Colonic mucosa (tissue), 4 donors: Measurements from ENCODE around the gene IL1B. TPM values are rescaled to one million over a fixed set of nuclear protein-coding genes. Genes with fewer than 3 reads are reported as not detected.
"Not testable (repeated sequence)": the region's sequence is repeated elsewhere in the genome, so short reads cannot be mapped to it uniquely, and the experiment has no call there.

Experiments
- DNase-seq: peaks from one replicate; pipeline ENCODE4 v3.0.0-alpha.2; 2020
- H3K27ac ChIP-seq: fragments of 200-600 bp; one replicate; pipeline ENCODE4 v1.8.0; 2021
- H3K27me3 ChIP-seq: fragments of 200-600 bp; one replicate; pipeline ENCODE4 v1.8.0; 2021
- H3K36me3 ChIP-seq: fragments of 200-600 bp; one replicate; pipeline ENCODE4 v1.8.0; 2021
- H3K4me1 ChIP-seq: fragments of 200-600 bp; one replicate; pipeline ENCODE4 v1.8.0; 2021; ENCODE audit warnings: mild to moderate bottlenecking
- H3K4me3 ChIP-seq: fragments of 200-600 bp; one replicate; pipeline ENCODE4 v1.8.0; 2021
- H3K9ac ChIP-seq, 2 donors: one replicate each; pipeline ENCODE4 v1.7.0; 2013; ENCODE audit warnings: control low read depth in 2 of 2, low read depth in 2 of 2, low read length in 2 of 2
- H3K9me3 ChIP-seq: fragments of 200-600 bp; one replicate; pipeline ENCODE4 v1.8.0; 2021
- intact Hi-C: fragments of 100-400 bp; cut with DNase I; formaldehyde crosslinking; loops from one replicate; pipeline ENCODE4 v1.14.1; 2022
- total RNA-seq, 2 donors: library from RNA; stranded (reverse); fragmentation: NEBNext Ultra II Directional in 1 of 2; extraction: Animal tissue kit (Norgen Biotek cat#: 25700) in 1 of 2; gene quantifications; one replicate each; pipeline ENCODE4 v1.2.1, GENCODE V29; 2021
- TF ChIP-seq, protein P1 (sequence below): fragments of 200-600 bp; IDR thresholded peaks from one replicate; pipeline ENCODE4 v1.8.0; 2022; ENCODE audit warnings: antibody characterized with exemption, mild to moderate bottlenecking
- donor health status: healthy.
- donor health status: DM: no; HTN: no; CAD: no.
- donor health status: DM: no; HTN: no; CAD: no.

IL1B gene
- total RNA-seq, 2 donors from 2014 or later: 1.6 to 5.7 TPM

GRCh38 chr2:112835061-112835501, 1.5 kb downstream of the IL1B start:
- Histone ChIP-seq H3K27ac (no peak overlapping the region), H3K36me3 (no peaks in the 10 kb centered on the region), H3K9me3 (no peaks in the 10 kb centered on the region), H3K27me3 (no peaks in the 10 kb centered on the region), H3K4me3 (no peak overlapping the region), H3K9ac (no peak overlapping the region), H3K4me1 (peaks cover 10% of the 10 kb centered on the region)
- TF ChIP-seq, protein P1, sequence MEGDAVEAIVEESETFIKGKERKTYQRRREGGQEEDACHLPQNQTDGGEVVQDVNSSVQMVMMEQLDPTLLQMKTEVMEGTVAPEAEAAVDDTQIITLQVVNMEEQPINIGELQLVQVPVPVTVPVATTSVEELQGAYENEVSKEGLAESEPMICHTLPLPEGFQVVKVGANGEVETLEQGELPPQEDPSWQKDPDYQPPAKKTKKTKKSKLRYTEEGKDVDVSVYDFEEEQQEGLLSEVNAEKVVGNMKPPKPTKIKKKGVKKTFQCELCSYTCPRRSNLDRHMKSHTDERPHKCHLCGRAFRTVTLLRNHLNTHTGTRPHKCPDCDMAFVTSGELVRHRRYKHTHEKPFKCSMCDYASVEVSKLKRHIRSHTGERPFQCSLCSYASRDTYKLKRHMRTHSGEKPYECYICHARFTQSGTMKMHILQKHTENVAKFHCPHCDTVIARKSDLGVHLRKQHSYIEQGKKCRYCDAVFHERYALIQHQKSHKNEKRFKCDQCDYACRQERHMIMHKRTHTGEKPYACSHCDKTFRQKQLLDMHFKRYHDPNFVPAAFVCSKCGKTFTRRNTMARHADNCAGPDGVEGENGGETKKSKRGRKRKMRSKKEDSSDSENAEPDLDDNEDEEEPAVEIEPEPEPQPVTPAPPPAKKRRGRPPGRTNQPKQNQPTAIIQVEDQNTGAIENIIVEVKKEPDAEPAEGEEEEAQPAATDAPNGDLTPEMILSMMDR: no peak
- intact Hi-C loops: no loop called here
- DNase-seq: no peak

DNA sequence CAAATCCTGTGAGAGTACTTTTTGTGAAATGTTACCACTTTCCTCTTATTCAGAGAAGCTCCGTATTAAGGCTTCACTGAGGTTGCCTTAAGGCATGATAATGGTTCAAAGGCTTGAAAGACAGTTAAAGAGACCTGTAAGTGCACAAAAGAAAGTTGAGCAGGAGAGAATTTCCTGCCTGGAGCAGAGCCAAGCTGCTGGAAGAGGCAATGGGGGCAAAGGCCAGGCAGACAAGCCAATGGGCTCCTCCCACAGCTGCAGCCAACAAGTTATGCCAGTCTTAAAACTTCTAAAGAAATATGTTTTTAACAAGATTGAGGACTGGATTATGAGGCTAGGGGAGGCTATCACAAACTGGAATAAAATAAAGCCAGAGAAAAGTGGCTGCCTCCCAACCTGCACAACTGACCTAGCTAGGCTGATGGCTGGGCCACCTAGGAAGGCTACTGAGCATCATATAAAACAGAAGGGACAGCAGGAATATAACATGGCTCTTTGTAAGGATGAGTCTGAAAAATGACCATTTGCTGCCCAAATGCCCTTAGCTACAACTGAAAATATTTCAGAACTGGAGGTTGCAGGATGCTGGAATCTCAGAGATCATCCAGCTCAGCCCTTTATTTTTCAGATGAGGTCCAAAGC, 2.1 kb downstream of the IL1B start:
- H3K4me3 ChIP-seq: no peak overlapping the region
- peak; percentile 95 for DNase-seq
- H3K9me3 ChIP-seq: no peaks in the 10 kb centered on the region
- peaks cover 10% of the 10 kb centered on the region for H3K4me1 ChIP-seq
- TF ChIP-seq, protein P1: no peak
- intact Hi-C loops: no loop called here
- peak overlapping the region; percentile 56 for H3K27ac ChIP-seq
- H3K27me3 ChIP-seq: no peaks in the 10 kb centered on the region
- no peaks in the 10 kb centered on the region for H3K36me3 ChIP-seq
- no peak overlapping the region for H3K9ac ChIP-seq

DNA sequence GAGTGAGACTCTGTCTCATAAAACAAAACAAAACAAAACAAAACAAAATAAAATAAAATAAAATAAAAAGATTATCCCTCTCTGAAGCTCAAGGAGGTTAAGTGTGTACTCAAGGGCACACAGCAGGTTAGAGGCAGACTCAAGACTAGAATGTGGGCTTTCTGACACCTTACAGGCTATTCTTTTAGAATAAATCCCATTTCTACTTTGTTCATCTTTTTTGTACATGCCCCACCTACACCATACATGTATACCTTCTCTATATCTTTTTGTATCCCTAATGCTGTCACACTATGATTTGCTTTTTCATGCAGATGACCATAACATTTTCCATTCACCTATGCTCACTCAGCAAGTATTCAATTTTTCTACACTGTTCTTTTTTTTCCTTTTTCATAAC, 2.6 kb downstream of the IL1B start:
- intact Hi-C loops: no loop called here
- Histone ChIP-seq H3K4me3 (no peak overlapping the region), H3K9me3 (no peaks in the 10 kb centered on the region), H3K27ac (peak overlapping the region; percentile 56), H3K9ac (no peak overlapping the region), H3K27me3 (no peaks in the 10 kb centered on the region), H3K36me3 (no peaks in the 10 kb centered on the region), H3K4me1 (peaks cover 10% of the 10 kb centered on the region)
- TF ChIP-seq, protein P1: no peak
- no peak for DNase-seq

- H3K4me1 ChIP-seq, H3K9ac ChIP-seq, H3K27me3 ChIP-seq, H3K36me3 ChIP-seq, H3K9me3 ChIP-seq, H3K27ac ChIP-seq, DNase-seq, intact Hi-C loops, H3K4me3 ChIP-seq: not testable (repeated sequence)
These were observed 3.0 kb downstream of the IL1B start for GRCh38 chr2:112833639-112833931.

- intact Hi-C loops: no loop called here
These were observed 3.5 kb downstream of the IL1B start for GRCh38 chr2:112832841-112833638.

More at GRCh38 chr2:112832841-112833638, 3.5 kb downstream of the IL1B start:
- Histone ChIP-seq H3K36me3 (no peaks in the 10 kb centered on the region), H3K27ac (no peak overlapping the region), H3K9ac (no peak overlapping the region), H3K27me3 (no peaks in the 10 kb centered on the region), H3K4me3 (no peak overlapping the region), H3K4me1 (peaks cover 10% of the 10 kb centered on the region), H3K9me3 (no peaks in the 10 kb centered on the region)
- DNase-seq: no peak
- TF ChIP-seq, protein P1: no peak
